Adrenal gland (tissue), 12 donors: ENCODE data around the gene SIPA1. TPM values are rescaled to one million over a fixed set of nuclear protein-coding genes. Genes with fewer than 3 reads are reported as not detected.
A peak's percentile ranks its signal among the peaks of the same experiment; 100 is the strongest.

Experiments
- DNase-seq, 7 donors: peaks; one replicate each; pipeline ENCODE4 v3.0.0-alpha.2; 2019 to 2020
- H3K27ac ChIP-seq, 5 donors: fragments of 200-600 bp; sonication (generic) in 4 of 5; 1 replicate in 3 of 5; 2 replicates in 2 of 5; pipeline versions ENCODE4 v1.5.1 to v1.8.0; 2016 to 2020; ENCODE audit warnings: mild to moderate bottlenecking in 1 of 5
- H3K27me3 ChIP-seq: fragments of 200-600 bp; 2 replicates; pipeline ENCODE4 v1.8.0; 2021
- H3K36me3 ChIP-seq, 2 donors: fragments of 200-600 bp; replicated peaks in 1 of 2; 1 replicate in 1 of 2; 2 replicates in 1 of 2; pipeline versions ENCODE4 v1.5.1 to v1.8.0; 2018 to 2022
- H3K4me1 ChIP-seq, 2 donors: fragments of 200-600 bp; replicated peaks in 1 of 2; 1 replicate in 1 of 2; 2 replicates in 1 of 2; pipeline versions ENCODE4 v1.5.1 to v1.8.0; 2018 to 2021
- H3K4me3 ChIP-seq, 4 donors: fragments of 200-600 bp; sonication (generic) in 3 of 4; one replicate each; pipeline ENCODE4 v1.5.1; 2016 to 2018
- H3K9me3 ChIP-seq, 3 donors: fragments of 200-600 bp; sonication (generic) in 1 of 3; replicated peaks in 1 of 3; 1 replicate in 2 of 3; 2 replicates in 1 of 3; pipeline versions ENCODE4 v1.5.1 to v1.8.0; 2016 to 2021
- POLR2A ChIP-seq, 2 donors: fragments of 450-650 bp; IDR thresholded peaks; one replicate each; pipeline ENCODE4 v1.6.1; 2017; ENCODE audit warnings: antibody characterized with exemption in 2 of 2, mild to moderate bottlenecking in 2 of 2, moderate library complexity in 1 of 2
- WGBS, 4 donors: extraction: QIAGEN DNeasy Blood & Tissue Kit in 2 of 4; methylation state at CpG; one replicate each; pipeline versions ENCODE4 v1.1.5 to v1.1.7; 2013 to 2017; 5-methylcytosine and 5-hydroxymethylcytosine counted together
- intact Hi-C, 2 donors: fragments of 100-400 bp; cut with DNase I; formaldehyde crosslinking; loops; one replicate each; pipeline versions ENCODE4 v1.14.1 to v1.15.0; 2022 to 2023
- polyA plus RNA-seq, 3 donors: library from polyadenylated mRNA; stranded (reverse); fragments of 200-250 nt in 2 of 3; fragments of 350-450 nt in 1 of 3; fragmentation: Illumina TruSeq in 1 of 3; extraction: RNeasy Lipid Tissue Mini Kit (QIAGEN cat#74804) in 1 of 3; gene quantifications; one replicate each; pipeline ENCODE4 v1.2.3, GENCODE V29; 2013 to 2014
- total RNA-seq, 9 donors: library from RNA; depleted of rRNA in 4 of 9; stranded (reverse); fragments of >200 nt in 4 of 9; fragments of 120-200 nt in 1 of 9; fragmentation: NEBNext Ultra II Directional in 1 of 9; extraction: Animal tissue kit (Norgen Biotek cat#: 25700) in 1 of 9; gene quantifications; one replicate each; pipeline versions ENCODE4 v1.1.0 to v1.2.4, GENCODE V29; 2013 to 2023
- TF ChIP-seq, protein P1 (sequence below), 6 experiments: fragments of 450-650 bp in 4 of 6; fragments of 200-600 bp in 2 of 6; sonication (generic) in 1 of 6; IDR thresholded peaks; 1 replicate in 5 of 6; 2 replicates in 1 of 6; pipeline versions ENCODE4 v1.5.1 to v1.8.0; 2016 to 2021; ENCODE audit warnings: antibody characterized with exemption in 6 of 6, mild to moderate bottlenecking in 2 of 6, moderate library complexity in 1 of 6
- donor health status: healthy with polysubstance abuse.
- donor health status: Bipolar disorder and iron deficiency.
- donor health status: DM: yes; HTN: yes; CAD: no.
- donor health status: DM: no; HTN: no; CAD: no.
- donor health status: DM: no; HTN: no; CAD: no.
- donor health status: DM: yes; HTN: yes; CAD: no.

Gene SIPA1
- total and polyA plus RNA-seq, 12 donors = 8.7 to 377 (median 76.3) TPM

GRCh38 chr11:65644837-65645236 lies 6.9 kb downstream of the SIPA1 start:
- WGBS, 4 donors = 86 to 98% (median 88%) methylated on average over 5 to 11 of the region's 11 CpGs
- no peak for DNase-seq
- no peak overlapping the region for H3K4me3 ChIP-seq
- no peaks in the 10 kb centered on the region for H3K27me3 ChIP-seq
- peaks cover 0 to 30% of the 10 kb centered on the region in 2 donors for H3K36me3 ChIP-seq
- intact Hi-C loops = no loop called here
- no peak overlapping the region for H3K27ac ChIP-seq
- no peaks in the 10 kb centered on the region for H3K9me3 ChIP-seq
- TF ChIP-seq, protein P1, sequence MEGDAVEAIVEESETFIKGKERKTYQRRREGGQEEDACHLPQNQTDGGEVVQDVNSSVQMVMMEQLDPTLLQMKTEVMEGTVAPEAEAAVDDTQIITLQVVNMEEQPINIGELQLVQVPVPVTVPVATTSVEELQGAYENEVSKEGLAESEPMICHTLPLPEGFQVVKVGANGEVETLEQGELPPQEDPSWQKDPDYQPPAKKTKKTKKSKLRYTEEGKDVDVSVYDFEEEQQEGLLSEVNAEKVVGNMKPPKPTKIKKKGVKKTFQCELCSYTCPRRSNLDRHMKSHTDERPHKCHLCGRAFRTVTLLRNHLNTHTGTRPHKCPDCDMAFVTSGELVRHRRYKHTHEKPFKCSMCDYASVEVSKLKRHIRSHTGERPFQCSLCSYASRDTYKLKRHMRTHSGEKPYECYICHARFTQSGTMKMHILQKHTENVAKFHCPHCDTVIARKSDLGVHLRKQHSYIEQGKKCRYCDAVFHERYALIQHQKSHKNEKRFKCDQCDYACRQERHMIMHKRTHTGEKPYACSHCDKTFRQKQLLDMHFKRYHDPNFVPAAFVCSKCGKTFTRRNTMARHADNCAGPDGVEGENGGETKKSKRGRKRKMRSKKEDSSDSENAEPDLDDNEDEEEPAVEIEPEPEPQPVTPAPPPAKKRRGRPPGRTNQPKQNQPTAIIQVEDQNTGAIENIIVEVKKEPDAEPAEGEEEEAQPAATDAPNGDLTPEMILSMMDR (IDR thresholded peaks at IDR 0.05) = no peak
- no peak for TF ChIP-seq POLR2A (IDR thresholded peaks at IDR 0.05)
- H3K4me1 ChIP-seq = peaks cover 0 to 28% of the 10 kb centered on the region in 2 donors

DNA sequence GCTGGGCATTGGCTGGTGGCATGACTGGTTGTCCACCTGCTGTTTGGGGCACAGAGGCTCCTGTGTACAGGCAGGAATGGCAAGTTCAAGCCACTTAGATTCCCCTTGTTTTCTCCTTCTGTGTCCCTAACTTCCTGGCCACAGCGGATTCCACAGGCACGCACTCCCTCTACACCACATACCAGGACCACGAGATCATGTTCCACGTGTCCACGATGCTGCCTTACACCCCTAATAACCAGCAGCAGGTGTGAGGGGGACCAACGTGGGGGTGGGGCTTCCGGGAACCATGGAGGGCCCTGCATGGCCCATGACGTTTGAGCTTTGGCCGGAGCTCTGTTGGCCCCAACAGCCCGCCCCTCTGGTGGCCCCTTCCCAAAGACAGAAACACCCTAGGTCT lies 7.8 kb downstream of the SIPA1 start:
- 77 to 86% (median 81%) methylated on average over 10 of the region's 10 CpGs for WGBS, 4 donors
- DNase-seq = no peak
- intact Hi-C loops = no loop called here
- no peak overlapping the region for H3K27ac ChIP-seq
- no peaks in the 10 kb centered on the region for H3K27me3 ChIP-seq
- H3K4me1 ChIP-seq = peaks cover 0 to 19% of the 10 kb centered on the region in 2 donors
- no peaks in the 10 kb centered on the region for H3K9me3 ChIP-seq
- no peak overlapping the region for H3K4me3 ChIP-seq
- TF ChIP-seq, protein P1 (IDR thresholded peaks at IDR 0.05) = no peak
- no peak for TF ChIP-seq POLR2A (IDR thresholded peaks at IDR 0.05)
- H3K36me3 ChIP-seq = peaks cover 0 to 39% of the 10 kb centered on the region in 2 donors

- Histone ChIP-seq H3K9me3 (no peaks in the 10 kb centered on the region), H3K27ac (peak overlapping the region in 2 of 5 donors; percentile 58 to 85), H3K27me3 (no peaks in the 10 kb centered on the region), H3K36me3 (peaks cover 0 to 41% of the 10 kb centered on the region in 2 donors), H3K4me3 (no peak overlapping the region), H3K4me1 (peaks cover 0 to 20% of the 10 kb centered on the region in 2 donors)
- WGBS, 4 donors = 80 to 98% (median 88%) methylated on average over 21 to 68 of the region's 68 CpGs
- intact Hi-C loops = no loop called here
- DNase-seq = no peak
- TF ChIP-seq POLR2A (IDR thresholded peaks at IDR 0.05) = no peak
- TF ChIP-seq, protein P1 (IDR thresholded peaks at IDR 0.05) = no peak
Measured at GRCh38 chr11:65646288-65646957, 8.5 kb downstream of the SIPA1 start.

GRCh38 chr11:65646958-65647701 lies 9.2 kb downstream of the SIPA1 start:
- H3K4me3 ChIP-seq = peak overlapping the region in 1 of 4 donors; percentile 53
- intact Hi-C loops = no loop called here

More at GRCh38 chr11:65646958-65647701, 9.2 kb downstream of the SIPA1 start:
- TF ChIP-seq, protein P1 (IDR thresholded peaks at IDR 0.05) = no peak
- TF ChIP-seq POLR2A (IDR thresholded peaks at IDR 0.05) = peak in 1 of 2 donors; percentile 65
- H3K36me3 ChIP-seq = peaks cover 0 to 41% of the 10 kb centered on the region in 2 donors
- 22 to 45% (median 35%) methylated on average over 16 to 87 of the region's 87 CpGs for WGBS, 4 donors
- H3K27ac ChIP-seq = peak overlapping the region in 4 of 5 donors; percentile 36 to 85 (median 53)
- H3K4me1 ChIP-seq = peaks cover 5 to 23% of the 10 kb centered on the region in 2 donors
- no peaks in the 10 kb centered on the region for H3K27me3 ChIP-seq
- peak; percentile 80 to 89 (median 85) for DNase-seq
- no peaks in the 10 kb centered on the region for H3K9me3 ChIP-seq
